GM18520 (cell line): Measurements from ENCODE around the gene CCL28.

ENCODE experiments used
- ATAC-seq: cut with Tn5 transposase; IDR thresholded peaks from one replicate; pipeline ENCODE4 v1.9.1; 2021; ENCODE audit not compliant: unreplicated experiment

The CCL28 gene

GRCh38 chr5:43358726-43359125, 53.5 kb downstream of the CCL28 start:
- no peak for ATAC-seq

- ATAC-seq, result no peak
Observed at GRCh38 chr5:43358301-43358700, 53.9 kb downstream of the CCL28 start.

- no peak for ATAC-seq
Observed at GRCh38 chr5:43357878-43358281, 54.3 kb downstream of the CCL28 start.

- no peak for ATAC-seq
Observed at GRCh38 chr5:43357067-43357466, 55.1 kb downstream of the CCL28 start.

- no peak for ATAC-seq
Observed at GRCh38 chr5:43354774-43355173, 57.4 kb downstream of the CCL28 start.

GRCh38 chr5:43353668-43354067, 58.5 kb downstream of the CCL28 start:
- no peak for ATAC-seq

GRCh38 chr5:43352915-43353314, 59.3 kb downstream of the CCL28 start:
- ATAC-seq, result no peak

- no peak for ATAC-seq
Observed at GRCh38 chr5:43352131-43352530, 60.1 kb downstream of the CCL28 start.

GRCh38 chr5:43348861-43349363, 63.3 kb downstream of the CCL28 start:
- ATAC-seq, result no peak

GRCh38 chr5:43348207-43348606, 64.0 kb downstream of the CCL28 start:
- no peak for ATAC-seq

- ATAC-seq, result no peak
Observed at GRCh38 chr5:43338862-43339261, 73.3 kb downstream of the CCL28 start.

GRCh38 chr5:43336159-43336558, 76.0 kb downstream of the CCL28 start:
- ATAC-seq, result no peak

GRCh38 chr5:43335681-43336080, 76.5 kb downstream of the CCL28 start:
- no peak for ATAC-seq

GRCh38 chr5:43332401-43332800, 79.8 kb downstream of the CCL28 start:
- ATAC-seq, result no peak
